ENCODE measurements around the gene PIP4K2A.
"Not testable (repeated sequence)": the region's sequence is repeated elsewhere in the genome, so short reads cannot be mapped to it uniquely, and the experiment has no call there.

PIP4K2A gene

GRCh38 chr10:22697101-22697500 lies 17.3 kb downstream of the PIP4K2A start:
- in situ Hi-C loops (cut with MboI; ENCODE audit: low sequenced_read_pairs): no loop called here

- in situ Hi-C loops (cut with MboI; ENCODE audit: low sequenced_read_pairs): no loop called here
Measured at GRCh38 chr10:22693860-22694259, 20.5 kb downstream of the PIP4K2A start.

GRCh38 chr10:22693371-22693784 lies 21.0 kb downstream of the PIP4K2A start:
- in situ Hi-C loops (cut with MboI; ENCODE audit: low sequenced_read_pairs): no loop called here

- in situ Hi-C loops (cut with MboI; ENCODE audit: low sequenced_read_pairs): not testable (repeated sequence)
Measured at GRCh38 chr10:22692119-22692518, 22.3 kb downstream of the PIP4K2A start.

GRCh38 chr10:22690614-22691431 lies 23.6 kb downstream of the PIP4K2A start:
- in situ Hi-C loops (cut with MboI; ENCODE audit: low sequenced_read_pairs): no loop called here

- in situ Hi-C loops (cut with MboI; ENCODE audit: low sequenced_read_pairs): no loop called here
Measured at GRCh38 chr10:22690158-22690557, 24.2 kb downstream of the PIP4K2A start.

- in situ Hi-C loops (cut with MboI; ENCODE audit: low sequenced_read_pairs): no loop called here
Measured at GRCh38 chr10:22686347-22686746, 28.0 kb downstream of the PIP4K2A start.

- in situ Hi-C loops (cut with MboI; ENCODE audit: low sequenced_read_pairs): no loop called here
Measured at GRCh38 chr10:22685926-22686325, 28.5 kb downstream of the PIP4K2A start.

- in situ Hi-C loops (cut with MboI; ENCODE audit: low sequenced_read_pairs): no loop called here
Measured at GRCh38 chr10:22684699-22685098, 29.7 kb downstream of the PIP4K2A start.

GRCh38 chr10:22683140-22683389 lies 31.3 kb downstream of the PIP4K2A start:
- in situ Hi-C loops (cut with MboI; ENCODE audit: low sequenced_read_pairs): no loop called here

- in situ Hi-C loops (cut with MboI; ENCODE audit: low sequenced_read_pairs): no loop called here
Measured at GRCh38 chr10:22682237-22683139, 31.9 kb downstream of the PIP4K2A start.

GRCh38 chr10:22681783-22682183 lies 32.6 kb downstream of the PIP4K2A start:
- in situ Hi-C loops (cut with MboI; ENCODE audit: low sequenced_read_pairs): no loop called here

- in situ Hi-C loops (cut with MboI; ENCODE audit: low sequenced_read_pairs): no loop called here
Measured at GRCh38 chr10:22681301-22681700, 33.1 kb downstream of the PIP4K2A start.

- in situ Hi-C loops (cut with MboI; ENCODE audit: low sequenced_read_pairs): no loop called here
Measured at GRCh38 chr10:22679608-22680007, 34.8 kb downstream of the PIP4K2A start.

GRCh38 chr10:22677333-22677732 lies 37.0 kb downstream of the PIP4K2A start:
- in situ Hi-C loops (cut with MboI; ENCODE audit: low sequenced_read_pairs): no loop called here

- in situ Hi-C loops (cut with MboI; ENCODE audit: low sequenced_read_pairs): no loop called here
Measured at GRCh38 chr10:22676435-22676834, 37.9 kb downstream of the PIP4K2A start.

GRCh38 chr10:22674573-22674930 lies 39.8 kb downstream of the PIP4K2A start:
- in situ Hi-C loops (cut with MboI; ENCODE audit: low sequenced_read_pairs): no loop called here

- in situ Hi-C loops (cut with MboI; ENCODE audit: low sequenced_read_pairs): no loop called here
Measured at GRCh38 chr10:22673785-22674572, 40.4 kb downstream of the PIP4K2A start.

GRCh38 chr10:22673091-22673392 lies 41.3 kb downstream of the PIP4K2A start:
- in situ Hi-C loops (cut with MboI; ENCODE audit: low sequenced_read_pairs): no loop called here

- in situ Hi-C loops (cut with MboI; ENCODE audit: low sequenced_read_pairs): no loop called here
Measured at GRCh38 chr10:22672319-22673090, 41.9 kb downstream of the PIP4K2A start.

GRCh38 chr10:22670788-22671187 lies 43.6 kb downstream of the PIP4K2A start:
- in situ Hi-C loops (cut with MboI; ENCODE audit: low sequenced_read_pairs): no loop called here
